Gastroesophageal sphincter (tissue), 4 donors: ENCODE measurements around the gene CUTA. TPM values are rescaled to one million over a fixed set of nuclear protein-coding genes. Genes with fewer than 3 reads are reported as not detected.

Experiments
- ATAC-seq: fragments of 150-250 bp; one replicate; pipeline ENCODE4 v1.9.1; 2016; ENCODE audit warnings: mild to moderate bottlenecking, moderate library complexity
- H3K27ac ChIP-seq, 4 donors: fragments of 200-600 bp; sonication (generic) in 3 of 4; 1 replicate in 3 of 4; 2 replicates in 1 of 4; pipeline ENCODE4 v1.5.1; 2016 to 2019
- H3K27me3 ChIP-seq: fragments of 200-600 bp; sonication (generic); one replicate; pipeline ENCODE4 v1.5.1; 2019
- H3K36me3 ChIP-seq, 2 donors: fragments of 200-600 bp; sonication (generic); one replicate each; pipeline ENCODE4 v1.5.1; 2019; ENCODE audit warnings: control low read depth in 1 of 2
- H3K4me1 ChIP-seq, 3 donors: fragments of 200-600 bp; sonication (generic); 1 replicate in 2 of 3; 2 replicates in 1 of 3; pipeline ENCODE4 v1.5.1; 2016 to 2019; ENCODE audit warnings: control low read depth in 2 of 3
- H3K4me3 ChIP-seq, 2 donors: fragments of 200-600 bp; sonication (generic); one replicate each; pipeline ENCODE4 v1.5.1; 2019; ENCODE audit warnings: mild to moderate bottlenecking in 1 of 2, moderate library complexity in 1 of 2
- H3K9me3 ChIP-seq, 3 donors: fragments of 200-600 bp; sonication (generic); one replicate each; pipeline ENCODE4 v1.5.1; 2017 to 2019; ENCODE audit warnings: control low read depth in 2 of 3
- EP300 ChIP-seq: sonication (generic); formaldehyde crosslinking; IDR thresholded peaks from one replicate; pipeline ENCODE4 v1.6.1; 2017; ENCODE audit warnings: antibody characterized with exemption, mild to moderate bottlenecking
- POLR2A ChIP-seq, 2 donors: fragments of 450-650 bp; IDR thresholded peaks; one replicate each; pipeline ENCODE4 v1.6.1; 2017; ENCODE audit warnings: antibody characterized with exemption in 2 of 2, mild to moderate bottlenecking in 2 of 2, moderate library complexity in 1 of 2
- POLR2AphosphoS5 ChIP-seq: sonication (generic); formaldehyde crosslinking; IDR thresholded peaks from one replicate; pipeline ENCODE4 v1.6.1; 2017; ENCODE audit warnings: antibody characterized with exemption
- WGBS, 2 donors: methylation state at CpG; one replicate each; pipeline ENCODE4 v1.1.5; 2018; ENCODE audit warnings: low coverage in 1 of 2; 5-methylcytosine and 5-hydroxymethylcytosine counted together
- total RNA-seq, 4 donors: library from RNA; depleted of rRNA; stranded (reverse); fragments of >200 nt; gene quantifications; one replicate each; pipeline ENCODE4 v1.1.0, GENCODE V29; 2016
- TF ChIP-seq, protein P1 (sequence below), 4 experiments: fragments of 200-600 bp in 2 of 4; fragments of 450-650 bp in 2 of 4; sonication (generic) in 1 of 4; IDR thresholded peaks; one replicate each; pipeline ENCODE4 v1.5.1; 2017 to 2019; ENCODE audit warnings: antibody characterized with exemption in 4 of 4, mild to moderate bottlenecking in 2 of 4, moderate library complexity in 2 of 4

Gene CUTA
- total RNA-seq, 4 donors from 2014 or later = 90.2 to 144 (median 124) TPM

DNA sequence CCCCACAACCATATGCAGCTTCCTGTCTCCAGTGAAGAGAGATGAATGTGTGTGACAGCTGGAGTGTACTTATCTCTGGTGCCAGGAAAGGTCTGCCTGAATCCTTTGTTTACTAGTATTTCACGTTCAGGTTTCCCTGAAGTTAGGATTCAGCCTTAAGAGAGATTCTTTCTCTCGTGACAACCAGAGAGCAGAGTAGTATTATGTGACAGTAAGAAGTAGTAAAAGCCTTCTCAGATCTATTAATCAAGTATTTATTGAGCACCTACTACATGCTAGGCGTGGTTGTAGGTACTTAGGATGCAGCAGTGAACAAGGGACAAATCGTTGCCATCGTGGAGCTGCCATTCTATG lies 25.3 kb downstream of the CUTA start:
- Histone ChIP-seq H3K4me3 (no peak overlapping the region), H3K27ac (no peak overlapping the region), H3K36me3 (no peaks in the 10 kb centered on the region), H3K9me3 (no peaks in the 10 kb centered on the region), H3K4me1 (peaks cover 3 to 15% (median 10%) of the 10 kb centered on the region in 3 donors), H3K27me3 (no peaks in the 10 kb centered on the region)
- TF ChIP-seq EP300 = no peak
- TF ChIP-seq, protein P1, sequence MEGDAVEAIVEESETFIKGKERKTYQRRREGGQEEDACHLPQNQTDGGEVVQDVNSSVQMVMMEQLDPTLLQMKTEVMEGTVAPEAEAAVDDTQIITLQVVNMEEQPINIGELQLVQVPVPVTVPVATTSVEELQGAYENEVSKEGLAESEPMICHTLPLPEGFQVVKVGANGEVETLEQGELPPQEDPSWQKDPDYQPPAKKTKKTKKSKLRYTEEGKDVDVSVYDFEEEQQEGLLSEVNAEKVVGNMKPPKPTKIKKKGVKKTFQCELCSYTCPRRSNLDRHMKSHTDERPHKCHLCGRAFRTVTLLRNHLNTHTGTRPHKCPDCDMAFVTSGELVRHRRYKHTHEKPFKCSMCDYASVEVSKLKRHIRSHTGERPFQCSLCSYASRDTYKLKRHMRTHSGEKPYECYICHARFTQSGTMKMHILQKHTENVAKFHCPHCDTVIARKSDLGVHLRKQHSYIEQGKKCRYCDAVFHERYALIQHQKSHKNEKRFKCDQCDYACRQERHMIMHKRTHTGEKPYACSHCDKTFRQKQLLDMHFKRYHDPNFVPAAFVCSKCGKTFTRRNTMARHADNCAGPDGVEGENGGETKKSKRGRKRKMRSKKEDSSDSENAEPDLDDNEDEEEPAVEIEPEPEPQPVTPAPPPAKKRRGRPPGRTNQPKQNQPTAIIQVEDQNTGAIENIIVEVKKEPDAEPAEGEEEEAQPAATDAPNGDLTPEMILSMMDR (IDR thresholded peaks at IDR 0.05) = no peak
- TF ChIP-seq POLR2A (IDR thresholded peaks at IDR 0.05) = no peak
- TF ChIP-seq POLR2AphosphoS5 = no peak
- WGBS, 2 donors = 8 to 31% methylated on average over 2 to 5 of the region's 5 CpGs
- ATAC-seq = no peak

DNA sequence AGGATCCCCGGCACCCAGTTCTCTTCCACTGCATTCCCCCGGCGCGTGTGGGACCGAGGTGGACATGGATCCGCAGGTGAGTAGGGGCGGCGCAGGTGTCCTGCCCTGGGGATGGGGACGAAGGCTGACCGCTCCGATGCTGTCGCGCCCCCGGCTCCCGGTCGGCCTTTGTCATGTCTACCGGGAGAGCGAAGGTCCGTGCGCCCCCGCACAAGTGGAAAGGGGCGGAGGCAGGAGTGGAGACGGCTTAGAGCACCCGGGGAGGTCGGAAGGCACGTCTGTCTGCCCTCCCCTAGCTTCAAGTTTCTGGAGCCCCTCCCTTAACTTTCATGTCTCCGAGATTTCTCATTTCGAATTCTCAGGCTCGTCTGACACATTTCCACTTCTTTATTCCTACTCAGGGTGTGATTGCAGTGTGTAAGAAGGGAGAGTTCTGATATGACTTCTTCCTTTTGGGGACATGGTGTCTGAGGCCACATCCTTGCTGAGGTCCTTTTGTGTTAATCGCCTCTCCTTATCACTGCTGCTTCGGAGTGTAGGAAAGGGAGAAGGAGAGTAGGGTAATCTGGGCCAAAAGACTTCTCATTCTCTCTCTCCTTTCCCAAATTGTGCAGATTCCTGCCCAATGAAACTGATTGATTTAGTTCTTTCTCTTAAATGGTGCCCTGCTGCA lies 25.8 kb downstream of the CUTA start:
- ATAC-seq = no peak
- Histone ChIP-seq H3K4me3 (peak overlapping the region; percentile 28 to 58), H3K27ac (peak overlapping the region in 3 of 4 donors; percentile 92 to 93 (median 93)), H3K27me3 (no peaks in the 10 kb centered on the region), H3K9me3 (no peaks in the 10 kb centered on the region), H3K4me1 (peaks cover 3 to 15% (median 10%) of the 10 kb centered on the region in 3 donors), H3K36me3 (no peaks in the 10 kb centered on the region)
- WGBS, 2 donors = 0 to 1% methylated on average over 9 of the region's 31 CpGs
- TF ChIP-seq, protein P1 (IDR thresholded peaks at IDR 0.05) = no peak
- TF ChIP-seq EP300 (no peak), POLR2A (IDR thresholded peaks at IDR 0.05) (no peak), POLR2AphosphoS5 (no peak)

DNA sequence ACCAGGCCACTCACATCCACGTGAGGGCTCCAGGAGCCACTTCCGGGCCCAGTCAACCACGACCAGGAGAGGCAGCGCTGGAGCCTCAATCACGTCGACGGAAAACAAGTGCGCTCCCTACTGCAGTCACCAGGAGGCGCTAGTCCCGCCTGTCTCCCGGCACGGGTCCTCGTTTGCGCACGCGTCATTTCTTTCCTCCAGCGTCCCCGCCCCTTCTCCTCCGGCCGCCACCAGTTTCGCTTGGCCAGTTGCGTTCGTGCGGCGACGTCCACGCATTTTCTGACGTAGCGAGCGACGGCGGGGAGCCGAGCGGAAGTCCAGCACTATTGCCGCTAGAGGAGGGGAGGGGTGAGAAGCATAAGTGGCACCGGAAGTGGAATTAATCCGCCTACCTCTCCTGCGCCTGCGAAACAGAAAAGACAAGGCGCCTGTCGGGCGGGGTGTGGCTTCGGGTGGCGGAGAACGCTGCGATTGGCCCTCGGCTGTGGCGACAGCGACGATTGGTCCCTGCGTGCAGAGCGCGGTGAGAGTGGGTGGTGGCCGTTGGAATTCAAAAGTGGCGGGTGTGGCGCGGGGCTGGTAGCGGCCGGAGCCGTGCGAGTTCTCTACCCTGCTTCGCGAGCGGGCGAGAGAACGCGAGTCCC lies 26.5 kb downstream of the CUTA start, which contains the start of gene KIFC1:
TSS of gene KIFC1 (plus strand) at position 546 of the 644 bp plus-strand sequence. CDS start 163 bp downstream, outside the sequence.
- TF ChIP-seq POLR2A (IDR thresholded peaks at IDR 0.05) (no peak), POLR2AphosphoS5 (peak; percentile 83), EP300 (no peak)
- TF ChIP-seq, protein P1 (IDR thresholded peaks at IDR 0.05) = peak; percentile 78 to 98 (median 97)
- ATAC-seq = peak; percentile 97
- Histone ChIP-seq H3K36me3 (no peaks in the 10 kb centered on the region), H3K27ac (peak within 1 kb of the TSS; percentile 80 to 93 (median 92)), H3K4me1 (peaks cover 3 to 15% (median 10%) of the 10 kb centered on the region in 3 donors), H3K9me3 (no peaks in the 10 kb centered on the region), H3K4me3 (peak within 1 kb of the TSS; percentile 28 to 58), H3K27me3 (no peaks in the 10 kb centered on the region)
- WGBS, 2 donors = 0% methylated on average over 1 to 21 of the region's 67 CpGs

DNA sequence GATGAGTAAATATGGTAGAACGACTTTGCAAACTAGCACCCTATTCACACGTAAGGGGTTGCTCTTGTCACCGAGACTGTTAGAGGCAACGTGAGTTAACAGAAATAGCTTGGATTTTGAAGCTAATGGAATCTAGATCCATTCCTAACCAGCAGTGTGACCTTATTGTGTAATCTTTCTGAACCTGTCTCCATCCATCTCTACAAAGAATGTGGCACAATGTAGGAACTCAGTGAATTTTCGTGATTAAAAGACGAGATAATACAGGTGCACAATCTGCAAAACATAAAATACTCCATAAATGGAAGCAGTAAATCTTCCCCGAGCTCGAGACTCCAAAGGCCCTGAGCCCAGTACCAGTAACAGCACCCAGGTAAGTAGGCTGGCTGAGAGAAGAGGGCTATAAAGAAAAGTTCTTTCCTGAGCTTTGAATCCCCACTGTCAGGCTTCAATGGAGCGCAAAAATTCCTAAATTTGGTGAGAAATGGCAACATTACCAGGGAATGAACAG lies 27.1 kb downstream of the CUTA start:
- 85 to 87% methylated on average over 4 to 9 of the region's 9 CpGs for WGBS, 2 donors
- no peak for ATAC-seq

More for the DNA sequence above, 27.1 kb downstream of the CUTA start:
- TF ChIP-seq EP300 (no peak), POLR2A (IDR thresholded peaks at IDR 0.05) (no peak), POLR2AphosphoS5 (no peak)
- TF ChIP-seq, protein P1 (IDR thresholded peaks at IDR 0.05) = no peak
- Histone ChIP-seq H3K4me3 (peak overlapping the region in 1 of 2 donors; percentile 58), H3K36me3 (no peaks in the 10 kb centered on the region), H3K4me1 (peaks cover 3 to 15% (median 10%) of the 10 kb centered on the region in 3 donors), H3K27me3 (no peaks in the 10 kb centered on the region), H3K9me3 (no peaks in the 10 kb centered on the region), H3K27ac (peak overlapping the region; percentile 80 to 93 (median 92))
